Ishikawa (cell line): ENCODE results near the gene NKX3-2.

Source experiments
- CEBPB ChIP-seq: IDR thresholded peaks from 2 replicates; pipeline ENCODE4 v1.6.1; 2012
- CREB1 ChIP-seq: IDR thresholded peaks from 2 replicates; pipeline ENCODE4 v1.6.1; 2012; ENCODE audit warnings: low read depth
- EGR1 ChIP-seq: IDR thresholded peaks from 2 replicates; pipeline ENCODE4 v1.6.1; 2012
- EP300 ChIP-seq: IDR thresholded peaks from 2 replicates; pipeline ENCODE4 v1.6.1; 2012; ENCODE audit warnings: borderline replicate concordance
- FOXM1 ChIP-seq: IDR thresholded peaks from 2 replicates; pipeline ENCODE4 v1.6.1; 2012; ENCODE audit warnings: low read depth, borderline replicate concordance
- MAX ChIP-seq: IDR thresholded peaks from 2 replicates; pipeline ENCODE4 v1.6.1; 2012
- NFIC ChIP-seq: IDR thresholded peaks from 2 replicates; pipeline ENCODE4 v1.6.1; 2012
- RAD21 ChIP-seq: IDR thresholded peaks from 2 replicates; pipeline ENCODE4 v1.6.1; 2012; ENCODE audit warnings: low read depth
- REST ChIP-seq: IDR thresholded peaks from 2 replicates; pipeline ENCODE4 v1.6.1; 2012; ENCODE audit warnings: low read depth, mild to moderate bottlenecking
- TAF1 ChIP-seq: IDR thresholded peaks from 2 replicates; pipeline ENCODE4 v1.6.1; 2012; ENCODE audit warnings: low read depth, mild to moderate bottlenecking
- TCF12 ChIP-seq: IDR thresholded peaks from 2 replicates; pipeline ENCODE4 v1.6.1; 2012; ENCODE audit warnings: low read depth
- TEAD4 ChIP-seq: IDR thresholded peaks from 2 replicates; pipeline ENCODE4 v1.6.1; 2012
- USF1 ChIP-seq: IDR thresholded peaks from 2 replicates; pipeline ENCODE4 v1.6.1; 2012
- YY1 ChIP-seq: IDR thresholded peaks from 2 replicates; pipeline ENCODE4 v1.6.1; 2012; ENCODE audit warnings: low read depth
- ZBTB7A ChIP-seq: IDR thresholded peaks from 2 replicates; pipeline ENCODE4 v1.6.1; 2012; ENCODE audit warnings: low read depth

Gene NKX3-2

GRCh38 chr4:13515268-13515667, 29.0 kb downstream of the NKX3-2 start:
- TF ChIP-seq CEBPB (no peak), MAX (no peak), TEAD4 (no peak), TAF1 (no peak), ZBTB7A (no peak), NFIC (no peak), YY1 (no peak), RAD21 (no peak), EP300 (no peak)

GRCh38 chr4:13514722-13515121, 29.6 kb downstream of the NKX3-2 start:
- no peak for TF ChIP-seq NFIC
- TF ChIP-seq REST: no peak
- TF ChIP-seq EP300: no peak
- peak; percentile 43; the same call in 1 of the 2 replicates for TF ChIP-seq CEBPB

- TF ChIP-seq ZBTB7A (no peak), EGR1 (no peak), EP300 (no peak), USF1 (no peak), REST (no peak), TEAD4 (no peak), FOXM1 (no peak), MAX (no peak), CREB1 (no peak), YY1 (no peak)
These were observed 33.2 kb downstream of the NKX3-2 start for GRCh38 chr4:13511101-13511500.

- TF ChIP-seq REST (no peak), NFIC (no peak), USF1 (no peak), CREB1 (no peak), FOXM1 (no peak), TEAD4 (no peak), TCF12 (no peak), EP300 (no peak), MAX (no peak), YY1 (no peak), EGR1 (no peak), CEBPB (no peak), RAD21 (no peak), TAF1 (no peak), ZBTB7A (no peak)
These were observed 34.9 kb downstream of the NKX3-2 start for GRCh38 chr4:13509442-13509841.

- TF ChIP-seq USF1: no peak
- TF ChIP-seq ZBTB7A: no peak
- TF ChIP-seq YY1: no peak
- TF ChIP-seq EP300: no peak
- no peak for TF ChIP-seq TAF1
- no peak for TF ChIP-seq TEAD4
- no peak for TF ChIP-seq REST
- TF ChIP-seq CREB1: no peak
- TF ChIP-seq FOXM1: no peak
- no peak for TF ChIP-seq TCF12
- no peak for TF ChIP-seq CEBPB
- TF ChIP-seq MAX: no peak
- no peak for TF ChIP-seq EGR1
- TF ChIP-seq NFIC: no peak
- no peak for TF ChIP-seq RAD21
These were observed 39.9 kb downstream of the NKX3-2 start for GRCh38 chr4:13504374-13504773.
